ENCODE results near the gene RASL12.

DNA sequence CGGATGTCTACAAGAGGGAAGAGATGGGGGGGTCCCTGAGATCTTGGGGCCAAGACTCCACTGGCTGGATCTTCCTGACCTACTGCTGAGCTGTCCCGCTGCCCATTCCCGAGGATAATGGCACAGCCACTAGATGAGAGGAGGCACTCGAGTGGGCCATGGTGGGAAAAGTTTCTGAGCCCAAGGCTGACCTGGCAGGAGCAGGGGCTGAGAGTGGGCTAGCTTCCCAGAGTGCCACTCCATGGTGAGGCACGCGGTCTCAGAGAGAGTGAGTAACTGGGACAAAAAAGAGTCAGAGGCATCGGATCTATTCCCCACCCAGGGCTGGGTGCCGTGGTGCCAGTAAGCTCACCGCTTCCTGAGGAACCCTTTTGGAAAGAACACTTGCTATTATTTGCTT lies 11.7 kb downstream of the RASL12 start:
- TF ChIP-seq GATA2 (IDR thresholded peaks at IDR 0.05; ENCODE audit: low read depth, low read length): no peak
- no peak for TF ChIP-seq GATA3 (IDR thresholded peaks at IDR 0.05; ENCODE audit: low read depth, low read length)
